Right lobe of liver (tissue), 6 donors: ENCODE data around the gene ZNF787. TPM values are rescaled to one million over a fixed set of nuclear protein-coding genes. Genes with fewer than 3 reads are reported as not detected.

Source experiments
- ATAC-seq, 4 donors: fragments of 200-7000 bp; cut with Tn5 transposase; one replicate each; pipeline ENCODE4 v1.9.1; 2020; ENCODE audit warnings: mild to moderate bottlenecking in 4 of 4, moderate library complexity in 4 of 4
- DNase-seq, 3 donors: peaks; one replicate each; pipeline ENCODE4 v3.0.0-alpha.2; 2020
- H3K27ac ChIP-seq, 3 donors: fragments of 200-600 bp; one replicate each; pipeline ENCODE4 v1.8.0; 2022
- H3K27me3 ChIP-seq, 2 donors: fragments of 200-600 bp; one replicate each; pipeline ENCODE4 v1.8.0; 2022
- H3K36me3 ChIP-seq, 4 donors: fragments of 200-600 bp; sonication (generic) in 1 of 4; one replicate each; pipeline versions ENCODE4 v1.5.1 to v1.8.0; 2017 to 2022; ENCODE audit warnings: control low read depth in 1 of 4
- H3K4me1 ChIP-seq, 4 donors: fragments of 200-600 bp; sonication (generic) in 1 of 4; one replicate each; pipeline versions ENCODE4 v1.5.1 to v1.8.0; 2017 to 2022; ENCODE audit warnings: control low read depth in 1 of 4
- H3K4me3 ChIP-seq, 3 donors: fragments of 200-600 bp; one replicate each; pipeline ENCODE4 v1.8.0; 2022
- H3K9me3 ChIP-seq, 4 donors: fragments of 200-600 bp; sonication (generic) in 1 of 4; one replicate each; pipeline versions ENCODE4 v1.5.1 to v1.8.0; 2017 to 2022; ENCODE audit warnings: control low read depth in 1 of 4
- POLR2A ChIP-seq: fragments of 450-650 bp; IDR thresholded peaks from one replicate; pipeline ENCODE4 v1.6.1; 2017; ENCODE audit warnings: antibody characterized with exemption, mild to moderate bottlenecking
- WGBS: methylation state at CpG from one replicate; pipeline ENCODE4 v1.1.6; 2018; ENCODE audit warnings: low coverage, low lambda C conversion rate; ENCODE audit not compliant: insufficient coverage; ENCODE audit errors: missing lambda C conversion rate; 5-methylcytosine and 5-hydroxymethylcytosine counted together
- intact Hi-C, 2 donors: fragments of 100-400 bp; cut with DNase I; formaldehyde crosslinking; loops; one replicate each; pipeline versions ENCODE4 v1.11.2 to v1.14.1; 2022
- total RNA-seq, 6 experiments: library from RNA; depleted of rRNA in 2 of 6; stranded (reverse); fragments of >200 nt in 2 of 6; fragmentation: NEBNext Ultra II Directional in 3 of 6; extraction: Animal tissue kit (Norgen Biotek cat#: 25700) in 3 of 6; gene quantifications; one replicate each; pipeline versions ENCODE4 v1.1.0 to v1.2.4, GENCODE V29; 2016 to 2023
- TF ChIP-seq, protein P1 (sequence below), 4 donors: fragments of 200-600 bp in 3 of 4; fragments of 450-650 bp in 1 of 4; IDR thresholded peaks; one replicate each; pipeline versions ENCODE4 v1.5.1 to v1.8.0; 2016 to 2022; ENCODE audit warnings: antibody characterized with exemption in 4 of 4, mild to moderate bottlenecking in 2 of 4
- donor health status: DM: no; HTN: yes; CAD: no.
- donor health status: DM: no; HTN: no; CAD: no.
- donor health status: DM: no; HTN: no; CAD: no.
- donor health status: DM: no; HTN: yes; CAD: no.
- donor health status: DM: no; HTN: yes; CAD: no.

Gene ZNF787
- total RNA-seq, 6 experiments from 2014 or later = 15.8 to 26.0 (median 22.5) TPM

DNA sequence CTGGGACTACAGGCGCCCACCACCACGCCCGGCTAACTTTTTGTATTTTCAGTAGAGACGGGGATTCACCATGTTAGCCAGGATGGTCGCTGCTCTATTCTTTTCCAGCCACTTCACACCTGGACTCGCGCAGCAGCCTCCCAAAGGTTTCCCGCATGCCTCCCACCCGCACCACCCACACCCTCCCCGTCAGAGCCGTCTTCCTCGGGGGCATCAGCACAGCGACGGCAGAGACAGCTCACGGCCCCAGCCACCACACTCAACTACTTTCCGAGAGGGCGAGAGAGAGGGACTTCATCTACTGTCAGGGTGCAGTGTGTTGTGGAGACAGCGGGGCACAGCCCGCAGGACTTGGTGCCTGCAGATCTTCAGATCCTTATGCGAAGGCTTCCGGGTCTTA, 5.6 kb downstream of the ZNF787 start:
- no peaks in the 10 kb centered on the region for H3K9me3 ChIP-seq
- ATAC-seq (no peak), DNase-seq (no peak)
- H3K27ac ChIP-seq = no peak overlapping the region
- no peaks in the 10 kb centered on the region for H3K27me3 ChIP-seq
- no peaks in the 10 kb centered on the region for H3K36me3 ChIP-seq
- intact Hi-C loops = no loop called here
- WGBS = 91% methylated on average over 13 of the region's 21 CpGs
- peaks cover 0 to 73% (median 42%) of the 10 kb centered on the region in 4 donors for H3K4me1 ChIP-seq
- no peak overlapping the region for H3K4me3 ChIP-seq
- no peak for TF ChIP-seq POLR2A
- TF ChIP-seq, protein P1, sequence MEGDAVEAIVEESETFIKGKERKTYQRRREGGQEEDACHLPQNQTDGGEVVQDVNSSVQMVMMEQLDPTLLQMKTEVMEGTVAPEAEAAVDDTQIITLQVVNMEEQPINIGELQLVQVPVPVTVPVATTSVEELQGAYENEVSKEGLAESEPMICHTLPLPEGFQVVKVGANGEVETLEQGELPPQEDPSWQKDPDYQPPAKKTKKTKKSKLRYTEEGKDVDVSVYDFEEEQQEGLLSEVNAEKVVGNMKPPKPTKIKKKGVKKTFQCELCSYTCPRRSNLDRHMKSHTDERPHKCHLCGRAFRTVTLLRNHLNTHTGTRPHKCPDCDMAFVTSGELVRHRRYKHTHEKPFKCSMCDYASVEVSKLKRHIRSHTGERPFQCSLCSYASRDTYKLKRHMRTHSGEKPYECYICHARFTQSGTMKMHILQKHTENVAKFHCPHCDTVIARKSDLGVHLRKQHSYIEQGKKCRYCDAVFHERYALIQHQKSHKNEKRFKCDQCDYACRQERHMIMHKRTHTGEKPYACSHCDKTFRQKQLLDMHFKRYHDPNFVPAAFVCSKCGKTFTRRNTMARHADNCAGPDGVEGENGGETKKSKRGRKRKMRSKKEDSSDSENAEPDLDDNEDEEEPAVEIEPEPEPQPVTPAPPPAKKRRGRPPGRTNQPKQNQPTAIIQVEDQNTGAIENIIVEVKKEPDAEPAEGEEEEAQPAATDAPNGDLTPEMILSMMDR (IDR thresholded peaks at IDR 0.05) = no peak

DNA sequence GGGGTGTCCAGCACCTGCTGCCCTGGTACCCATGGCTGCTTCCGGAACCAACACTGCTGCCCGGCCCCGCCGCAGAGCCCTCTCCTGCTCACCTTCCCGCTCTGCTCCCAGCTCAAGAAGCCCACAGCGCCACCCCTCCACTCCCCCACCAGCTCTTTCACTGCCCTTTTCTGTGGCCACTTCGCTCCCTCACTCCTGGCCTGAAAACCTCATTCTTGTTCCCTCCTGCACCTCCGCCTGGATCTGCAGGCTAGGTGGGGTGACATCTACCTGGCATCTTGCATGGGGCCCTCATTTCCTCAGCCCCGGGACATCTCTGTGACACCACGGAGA, 6.4 kb downstream of the ZNF787 start:
- intact Hi-C loops = no loop called here
- Histone ChIP-seq H3K4me3 (no peak overlapping the region), H3K27ac (no peak overlapping the region), H3K9me3 (no peaks in the 10 kb centered on the region), H3K36me3 (no peaks in the 10 kb centered on the region), H3K27me3 (no peaks in the 10 kb centered on the region), H3K4me1 (peaks cover 0 to 75% (median 45%) of the 10 kb centered on the region in 4 donors)
- WGBS = 79% methylated on average over 10 of the region's 10 CpGs
- no peak for ATAC-seq
- TF ChIP-seq, protein P1 (IDR thresholded peaks at IDR 0.05) = no peak
- TF ChIP-seq POLR2A = no peak
- DNase-seq = no peak

DNA sequence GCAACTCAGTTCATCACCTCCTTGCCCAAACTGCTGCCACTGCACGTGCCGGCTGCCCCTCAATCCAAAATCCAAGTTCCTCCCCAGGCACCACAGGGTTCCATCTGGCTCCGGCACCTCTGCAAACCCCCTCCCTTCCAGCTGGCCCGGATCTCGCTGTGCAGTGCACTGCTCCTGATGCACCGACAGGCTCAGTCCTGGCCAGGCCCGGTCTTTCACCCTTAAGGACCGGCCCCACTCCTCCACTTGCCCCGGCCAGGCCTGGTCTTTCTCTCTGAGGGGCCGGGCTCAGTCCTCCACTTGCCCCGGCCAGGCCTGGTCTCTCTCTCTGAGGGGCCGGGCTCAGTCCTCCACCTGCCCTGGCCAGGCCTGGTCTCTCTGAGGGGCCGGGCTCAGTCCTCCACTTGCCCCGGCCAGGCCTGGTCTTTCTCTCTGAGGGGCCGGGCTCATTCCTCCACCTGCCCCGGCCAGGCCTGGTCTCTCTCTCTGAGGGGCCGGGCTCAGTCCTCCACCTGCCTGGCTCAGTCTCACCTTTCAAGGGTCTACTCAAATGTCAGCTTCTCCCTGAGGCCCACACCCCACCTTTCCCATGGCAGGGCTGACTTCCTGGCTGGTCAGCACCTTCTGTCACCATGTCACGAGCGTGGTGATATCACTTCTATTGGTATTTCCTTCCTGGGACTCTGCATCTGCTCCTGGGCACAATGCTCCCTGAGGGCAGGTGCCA, 6.9 kb downstream of the ZNF787 start:
- Histone ChIP-seq H3K4me3 (no peak overlapping the region), H3K27ac (no peak overlapping the region), H3K36me3 (no peaks in the 10 kb centered on the region), H3K9me3 (no peaks in the 10 kb centered on the region), H3K27me3 (no peaks in the 10 kb centered on the region), H3K4me1 (peaks cover 0 to 75% (median 42%) of the 10 kb centered on the region in 4 donors)
- ATAC-seq = no peak
- intact Hi-C loops = no loop called here
- WGBS = 61% methylated on average over 5 of the region's 19 CpGs
- peak in 1 of 3 donors; percentile 24 for DNase-seq
- TF ChIP-seq POLR2A = no peak
- TF ChIP-seq, protein P1 (IDR thresholded peaks at IDR 0.05) = no peak

DNA sequence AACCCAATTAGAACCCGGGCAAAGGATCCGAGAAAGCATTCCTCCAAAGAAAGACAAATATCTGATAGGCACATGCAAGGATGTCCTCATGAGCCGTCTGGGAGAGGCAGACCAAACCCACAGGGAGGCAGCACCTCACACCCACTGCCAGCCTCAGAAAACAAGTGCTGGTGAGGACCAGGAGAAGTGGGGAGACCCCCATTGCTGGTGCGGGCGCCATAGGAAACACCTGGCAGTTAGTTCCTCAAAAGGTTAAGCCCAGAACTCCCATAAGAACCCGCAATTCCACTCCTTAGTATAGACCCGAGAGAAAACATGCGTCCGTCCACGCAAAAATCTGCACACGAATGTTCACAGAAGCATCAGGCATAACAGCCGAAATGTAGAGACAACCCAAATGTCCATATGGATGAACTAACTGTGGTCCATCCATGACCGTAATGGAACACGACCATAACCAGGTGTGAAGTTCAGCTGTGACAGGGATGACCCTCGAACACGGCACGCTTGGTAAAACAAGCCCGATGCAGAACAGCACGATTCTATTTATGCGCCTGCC, 7.9 kb downstream of the ZNF787 start:
- H3K4me3 ChIP-seq = no peak overlapping the region
- no peaks in the 10 kb centered on the region for H3K9me3 ChIP-seq
- WGBS = 61% methylated on average over 19 of the region's 20 CpGs
- no peaks in the 10 kb centered on the region for H3K27me3 ChIP-seq
- H3K27ac ChIP-seq = no peak overlapping the region
- H3K4me1 ChIP-seq = peaks cover 0 to 74% (median 45%) of the 10 kb centered on the region in 4 donors
- ATAC-seq (no peak), DNase-seq (no peak)
- TF ChIP-seq, protein P1 (IDR thresholded peaks at IDR 0.05) = no peak
- no peak for TF ChIP-seq POLR2A
- no peaks in the 10 kb centered on the region for H3K36me3 ChIP-seq
- intact Hi-C loops = no loop called here
